Sigmoid colon (tissue), 4 donors: Measurements from ENCODE around the gene COBL.

Source experiments
- CTCF ChIP-seq, 4 experiments: fragments of 450-650 bp in 3 of 4; fragments of 200-600 bp in 1 of 4; IDR thresholded peaks; one replicate each; pipeline ENCODE4 v1.5.1; 2016 to 2019; ENCODE audit warnings: antibody characterized with exemption in 4 of 4, mild to moderate bottlenecking in 3 of 4, moderate library complexity in 2 of 4
- EP300 ChIP-seq, 4 donors: sonication (generic); formaldehyde crosslinking; IDR thresholded peaks; one replicate each; pipeline ENCODE4 v1.6.1; 2017; ENCODE audit warnings: antibody characterized with exemption in 4 of 4
- POLR2A ChIP-seq, 2 donors: fragments of 450-650 bp; IDR thresholded peaks; one replicate each; pipeline ENCODE4 v1.6.1; 2016; ENCODE audit warnings: antibody characterized with exemption in 2 of 2, mild to moderate bottlenecking in 2 of 2, moderate library complexity in 2 of 2

GRCh38 chr7:50982626-50983025, 334.0 kb downstream of the COBL start:
- TF ChIP-seq CTCF (IDR thresholded peaks at IDR 0.05) (no peak), POLR2A (IDR thresholded peaks at IDR 0.05) (no peak), EP300 (IDR thresholded peaks at IDR 0.05) (no peak)
